Stimulated activated CD4-positive, alpha-beta T cell treated with anti-CD3 and anti-CD28 coated beads, Interleukin-1b, Interleukin-23, amount 100 ng/mL, for 48 hours (primary cell): ENCODE measurements around the gene SYTL2.

Experiments
- DNase-seq: peaks from one replicate; pipeline ENCODE4 v3.0.0-alpha.2; 2020

SYTL2 gene

DNA sequence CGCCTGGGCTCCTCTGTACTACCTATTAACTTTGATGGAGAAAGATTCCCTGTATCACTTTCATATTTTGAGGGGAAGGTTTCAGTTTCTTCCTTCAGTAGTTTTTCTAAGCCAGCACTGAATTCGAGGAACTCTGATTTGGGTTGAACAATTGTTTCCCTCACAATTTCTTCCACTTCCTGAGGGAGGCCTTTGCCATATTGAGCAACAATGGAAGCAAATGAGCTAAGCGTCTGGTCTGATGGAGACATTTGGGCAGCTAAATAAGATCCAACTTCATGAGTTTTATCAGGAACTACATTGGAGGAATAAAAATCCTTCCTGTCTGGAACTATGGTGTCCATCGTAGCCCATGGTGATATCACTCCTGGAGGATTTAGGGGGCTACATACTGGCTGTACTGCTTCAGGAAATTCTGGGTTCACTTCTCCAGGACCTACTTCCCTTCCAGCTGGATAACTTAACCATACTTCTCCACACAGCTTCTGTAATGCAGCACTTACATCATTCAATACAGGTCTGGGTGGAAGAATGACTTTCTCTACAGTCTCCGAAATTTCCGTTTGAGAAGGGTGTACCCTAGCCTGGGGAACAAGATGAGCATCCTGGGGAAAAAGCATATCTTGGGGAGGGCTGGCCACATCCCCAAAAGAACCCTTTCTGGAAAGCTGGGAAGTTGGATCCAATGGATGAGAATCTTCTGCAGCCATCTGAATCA, 86.0 kb downstream of the SYTL2 start:
- no peak for DNase-seq

GRCh38 chr11:85723088-85723487, 87.9 kb downstream of the SYTL2 start:
- DNase-seq, result no peak

- DNase-seq, result no peak
Observed at GRCh38 chr11:85721191-85721590, 89.8 kb downstream of the SYTL2 start.

DNA sequence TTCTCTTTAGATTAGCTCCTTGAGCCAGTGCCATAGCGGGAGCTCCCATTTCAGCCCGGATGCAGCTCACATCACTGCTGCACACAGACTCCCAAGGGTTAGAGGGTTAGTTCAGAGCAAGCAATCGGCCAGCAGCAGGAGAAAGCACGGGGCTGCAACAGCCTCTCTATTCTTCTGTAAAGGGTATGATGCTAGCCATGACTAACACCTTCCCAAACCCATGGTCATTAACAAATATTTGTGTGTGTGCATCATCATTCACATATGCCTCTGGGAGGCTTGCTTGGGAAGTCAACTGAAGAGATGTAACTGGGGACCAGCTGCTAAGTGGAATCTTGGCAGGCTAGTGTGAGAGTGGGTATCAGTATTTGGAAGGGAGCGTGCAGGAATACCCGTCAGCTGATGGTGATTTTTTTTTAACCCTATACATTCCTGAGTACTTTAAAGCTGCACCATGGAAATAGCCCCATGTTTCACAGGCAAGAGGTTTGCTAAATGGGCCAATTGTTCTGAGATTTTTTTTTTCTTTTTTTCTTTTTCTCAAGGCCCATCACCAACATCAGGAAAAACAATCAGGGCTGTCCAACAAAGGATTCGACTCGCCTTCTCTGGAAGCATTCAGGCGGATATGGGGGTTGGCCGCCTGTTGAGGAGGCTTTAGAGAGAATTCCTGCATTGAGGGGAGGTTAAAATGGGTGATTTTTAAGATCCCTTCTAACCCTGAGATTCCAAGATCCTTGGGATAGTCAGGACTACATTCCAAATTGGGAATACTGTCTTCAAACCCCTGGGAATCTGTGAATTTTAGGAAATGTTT, 91.7 kb downstream of the SYTL2 start:
- DNase-seq, result no peak

- no peak for DNase-seq
Observed at GRCh38 chr11:85718126-85718943, 92.6 kb downstream of the SYTL2 start.

DNA sequence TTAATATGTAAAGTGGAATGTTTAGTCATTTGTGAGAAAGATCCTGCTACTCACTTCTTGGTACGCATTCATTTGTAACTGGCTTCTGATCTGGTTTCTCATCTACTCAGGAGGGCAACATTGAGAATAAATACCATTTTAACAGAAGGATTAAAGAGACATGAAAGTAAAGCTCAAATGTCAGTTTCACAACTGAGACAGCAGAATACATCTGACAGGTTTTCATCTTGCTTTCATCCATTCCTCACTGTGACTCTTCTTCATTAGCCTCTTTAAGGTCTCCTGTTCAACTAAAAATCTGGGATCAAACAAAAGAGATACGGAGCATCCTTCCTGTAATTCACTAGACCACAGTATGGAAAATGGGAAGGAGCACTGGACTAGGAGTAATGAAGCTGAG, 93.5 kb downstream of the SYTL2 start:
- DNase-seq, result no peak

- no peak for DNase-seq
Observed at GRCh38 chr11:85712953-85713352, 98.0 kb downstream of the SYTL2 start.

GRCh38 chr11:85710917-85711316, 100.0 kb downstream of the SYTL2 start:
- no peak for DNase-seq

GRCh38 chr11:85709941-85710702, 100.8 kb downstream of the SYTL2 start:
- DNase-seq, result no peak

GRCh38 chr11:85705800-85706199, 105.1 kb downstream of the SYTL2 start:
- DNase-seq, result no peak

DNA sequence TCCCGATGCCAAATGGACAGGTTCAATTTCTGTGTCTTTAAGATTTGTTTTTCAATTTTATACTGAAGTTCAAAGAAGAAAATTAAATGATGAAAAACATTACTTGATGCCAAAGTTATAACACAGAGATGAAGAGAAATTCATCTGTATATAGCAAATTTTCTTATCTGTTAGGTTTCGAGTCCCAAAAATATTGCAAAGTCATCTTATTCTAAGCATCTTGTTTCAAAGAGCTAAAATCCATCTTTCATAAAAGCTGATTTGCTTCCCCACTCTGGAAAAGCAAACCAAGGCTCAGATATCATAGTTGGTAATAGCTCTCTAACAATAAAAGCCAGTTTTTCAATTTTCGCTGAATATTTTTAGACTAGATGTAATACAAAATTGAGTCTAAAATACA, 106.0 kb downstream of the SYTL2 start:
- no peak for DNase-seq

- DNase-seq, result no peak
Observed at GRCh38 chr11:85699957-85700741, 110.8 kb downstream of the SYTL2 start.

DNA sequence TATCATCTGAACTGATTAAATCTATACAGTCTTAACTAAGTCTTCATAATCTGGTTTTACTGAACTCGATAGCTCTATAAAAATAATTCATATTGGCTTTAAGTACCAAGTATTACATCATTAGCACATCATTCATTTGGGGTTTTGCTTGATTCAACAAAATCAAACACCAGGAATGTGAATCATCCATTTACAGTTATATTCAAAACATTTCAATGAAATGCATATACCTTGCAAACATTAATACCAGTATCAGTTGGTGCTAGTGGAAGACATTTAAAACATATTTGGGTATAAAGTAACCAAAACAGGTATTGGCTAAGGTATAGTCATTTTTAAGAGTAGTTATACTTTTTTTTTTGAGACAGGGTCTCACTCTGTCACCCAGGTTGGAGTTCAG, 112.7 kb downstream of the SYTL2 start:
- no peak for DNase-seq

DNA sequence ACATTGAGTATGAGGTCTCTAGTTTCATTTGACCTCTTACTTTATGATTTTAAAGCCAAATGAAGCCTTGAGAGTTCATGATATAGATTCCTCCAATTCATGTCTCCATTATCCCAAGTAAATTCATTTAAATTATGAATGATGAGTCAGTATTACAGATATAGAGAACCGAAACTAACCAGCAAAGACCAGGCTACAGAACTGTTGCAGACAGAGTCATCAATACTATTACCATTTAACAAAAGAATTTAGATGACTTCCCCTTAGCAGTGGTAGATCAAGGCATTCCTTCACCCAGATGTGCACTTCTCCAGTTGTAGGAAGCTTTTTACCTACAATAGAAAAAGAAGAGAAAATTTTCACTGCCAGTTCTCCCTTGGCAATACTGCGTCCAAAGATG, 113.2 kb downstream of the SYTL2 start:
- no peak for DNase-seq

DNA sequence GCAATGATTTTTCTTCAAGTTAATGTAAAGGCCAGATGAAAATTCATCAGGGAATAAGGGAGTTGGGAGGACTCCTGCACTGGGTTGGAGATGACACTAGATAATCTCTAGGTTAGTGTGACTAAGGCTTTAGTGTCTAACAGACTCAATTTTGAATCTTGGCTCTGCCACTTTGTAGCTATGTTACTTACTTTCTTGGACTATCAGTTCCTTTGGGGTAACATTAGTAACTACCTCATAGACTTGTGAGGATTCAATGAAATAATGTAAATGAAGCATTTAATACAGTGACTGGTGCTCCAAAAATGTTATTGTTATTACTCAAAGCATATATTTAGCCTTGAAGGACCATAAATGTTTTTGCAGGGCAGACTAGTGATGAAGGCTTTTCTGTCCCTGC, 115.4 kb downstream of the SYTL2 start:
- DNase-seq, result no peak

GRCh38 chr11:85694385-85694980, 116.5 kb downstream of the SYTL2 start:
- DNase-seq, result no peak

DNA sequence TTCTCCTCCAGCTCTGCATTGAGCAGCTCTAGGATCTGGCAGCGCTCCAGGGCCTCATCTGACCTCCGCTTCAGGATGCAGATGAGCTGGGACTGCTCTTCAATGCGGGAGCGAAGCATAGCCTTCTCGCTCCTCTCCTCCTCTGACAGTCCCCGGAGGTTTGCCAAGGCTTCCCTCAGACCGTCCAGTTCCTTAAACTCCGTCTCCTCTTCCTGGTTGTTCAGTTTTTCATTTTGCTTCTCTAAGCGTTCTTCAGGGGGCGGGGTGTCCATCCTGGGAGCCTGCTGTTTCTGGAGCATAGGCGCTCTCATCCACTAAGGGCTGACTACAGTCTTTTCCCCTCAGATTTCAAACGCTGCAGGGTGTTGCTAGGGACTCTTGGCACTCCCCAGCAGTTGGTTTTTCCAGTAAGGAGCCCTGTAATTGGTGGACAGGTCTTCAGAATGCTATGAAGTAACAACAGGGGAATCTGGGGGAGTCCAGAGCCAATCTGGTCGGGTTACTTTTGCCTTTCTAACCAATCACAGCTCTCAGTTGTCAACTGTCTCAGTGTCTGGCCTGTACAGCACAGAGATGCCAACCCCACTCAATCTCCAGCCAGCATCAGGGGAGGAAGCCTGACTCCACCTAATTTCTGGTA, 125.0 kb downstream of the SYTL2 start, which contains the start of gene CCDC89:
Gene CCDC89 (minus strand): TSS at position 376 of the 640 bp plus-strand sequence. CDS start 65 bp downstream, at position 311.
- no peak for DNase-seq

- no peak for DNase-seq
Observed at GRCh38 chr11:85685125-85685819, 125.7 kb downstream of the SYTL2 start.

DNA sequence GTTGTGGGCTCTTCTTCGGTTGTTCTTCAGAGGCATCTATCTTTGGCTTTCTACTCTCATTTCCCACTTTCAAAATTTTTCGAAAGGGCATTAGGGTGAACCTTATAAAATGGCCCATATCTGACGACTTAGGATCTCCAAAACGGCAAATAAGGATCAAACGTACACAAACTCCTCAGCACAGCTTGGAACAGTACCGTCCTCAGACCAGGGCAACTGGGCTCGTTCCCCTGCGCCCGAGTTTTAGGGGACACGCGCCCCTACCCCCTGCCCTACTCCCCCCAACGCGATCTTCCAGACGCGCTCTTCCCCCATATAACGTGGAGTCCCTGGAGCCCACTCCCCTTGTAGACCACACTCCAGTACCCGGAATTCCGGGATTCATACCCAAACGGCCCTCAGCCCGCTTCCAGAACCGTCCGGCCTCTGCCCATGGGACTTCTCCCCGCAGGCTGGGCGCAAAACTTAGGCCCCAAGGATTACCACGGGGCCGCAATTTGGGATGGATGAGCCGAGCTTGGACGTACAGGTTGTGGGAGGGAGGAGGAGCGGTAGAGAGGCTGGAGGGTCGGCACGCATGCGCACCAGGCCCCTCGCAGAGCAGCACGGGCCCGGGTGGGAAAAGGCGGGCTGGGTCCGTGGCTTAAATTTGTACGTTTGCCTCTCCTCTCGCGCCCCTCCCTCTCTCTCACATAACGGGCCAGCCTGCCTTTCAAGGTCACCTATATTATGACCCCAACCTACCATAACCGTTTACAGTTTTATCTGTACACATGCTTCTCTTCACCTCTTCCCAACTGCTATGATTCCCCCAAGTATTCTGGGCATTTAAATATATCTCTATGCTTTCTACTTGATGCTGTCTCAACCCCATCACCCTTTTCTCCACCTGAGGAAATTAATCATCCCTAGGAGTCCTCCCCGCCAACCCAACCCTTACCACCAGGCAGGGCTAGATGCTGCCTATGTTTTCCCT, 128.3 kb downstream of the SYTL2 start:
- peak; percentile 71 for DNase-seq
